T-helper 1 cell (primary cell): ENCODE measurements around the gene MMP15.
"Not testable (repeated sequence)": the region's sequence is repeated elsewhere in the genome, so short reads cannot be mapped to it uniquely, and the experiment has no call there.

Source experiments
- DNase-seq, 5 donors: peaks; one replicate each; pipeline ENCODE4 v3.0.0-alpha.2; 2012 to 2020

MMP15 gene

DNA sequence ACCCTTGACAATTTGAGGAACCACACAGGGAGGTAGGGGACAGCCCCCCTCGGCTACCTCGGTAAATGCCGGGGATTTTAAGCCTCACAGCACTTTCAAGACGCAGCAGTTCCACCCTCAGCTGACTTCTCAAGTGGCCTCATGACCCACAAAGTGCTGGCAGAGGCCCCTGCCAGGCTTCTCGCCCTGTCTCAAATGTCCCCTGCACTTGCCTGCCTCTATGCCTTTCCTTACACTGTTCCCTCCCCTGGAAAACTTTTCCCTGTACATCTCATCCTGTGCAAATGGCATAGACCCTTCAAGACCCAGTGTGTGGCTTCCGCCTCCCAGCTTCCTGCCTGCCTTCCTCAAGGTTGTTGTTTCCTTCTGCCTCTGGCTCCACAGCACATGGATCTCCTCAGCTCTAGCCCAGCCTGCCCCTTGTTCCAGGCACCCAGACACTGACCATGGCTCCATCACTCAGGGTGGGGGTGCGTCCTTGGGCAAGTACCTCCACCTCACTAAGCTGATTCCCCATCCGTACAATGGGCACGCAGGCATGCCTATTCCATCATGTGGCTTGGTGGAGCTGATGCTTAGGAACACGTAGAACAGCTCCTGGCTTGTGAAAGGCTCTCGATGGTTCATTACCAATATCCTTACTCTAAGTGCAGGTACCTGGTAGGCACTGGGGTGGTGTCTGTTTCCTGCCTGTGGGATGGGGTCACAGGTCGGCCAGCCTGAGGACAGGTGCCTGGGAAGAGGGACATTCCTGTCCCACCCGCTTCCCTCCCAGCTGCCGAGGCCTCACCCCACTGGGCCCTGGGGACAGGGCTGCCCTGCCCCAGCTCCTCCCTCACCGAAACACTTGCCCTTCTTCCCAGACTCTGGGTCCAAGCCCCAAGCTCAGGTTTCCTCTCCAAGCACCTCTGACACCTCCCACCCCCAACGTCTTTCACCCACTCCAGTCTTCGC is 24.0 kb downstream of the MMP15 start:
- no peak for DNase-seq

DNA sequence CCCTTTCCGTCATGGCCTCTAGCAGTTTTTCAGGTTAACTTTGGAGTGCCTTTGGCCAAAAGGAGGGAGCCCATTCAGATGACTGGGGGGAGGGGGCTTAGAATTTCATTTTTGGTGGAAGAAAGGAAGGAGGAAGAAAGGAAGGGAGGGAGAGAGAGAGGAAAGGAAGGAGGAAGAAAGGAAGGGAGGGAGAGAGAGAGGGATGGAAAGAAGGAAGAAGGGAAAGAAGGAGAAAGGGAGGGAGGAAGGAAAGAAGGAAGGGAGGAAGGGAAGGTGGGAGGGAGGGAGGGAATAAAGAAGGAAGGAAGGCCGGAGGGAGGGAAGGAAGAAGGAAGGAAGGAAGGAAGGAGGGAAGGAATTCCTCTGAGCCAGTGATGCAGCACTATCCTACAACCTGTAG is 25.7 kb downstream of the MMP15 start:
- DNase-seq = no peak

DNA sequence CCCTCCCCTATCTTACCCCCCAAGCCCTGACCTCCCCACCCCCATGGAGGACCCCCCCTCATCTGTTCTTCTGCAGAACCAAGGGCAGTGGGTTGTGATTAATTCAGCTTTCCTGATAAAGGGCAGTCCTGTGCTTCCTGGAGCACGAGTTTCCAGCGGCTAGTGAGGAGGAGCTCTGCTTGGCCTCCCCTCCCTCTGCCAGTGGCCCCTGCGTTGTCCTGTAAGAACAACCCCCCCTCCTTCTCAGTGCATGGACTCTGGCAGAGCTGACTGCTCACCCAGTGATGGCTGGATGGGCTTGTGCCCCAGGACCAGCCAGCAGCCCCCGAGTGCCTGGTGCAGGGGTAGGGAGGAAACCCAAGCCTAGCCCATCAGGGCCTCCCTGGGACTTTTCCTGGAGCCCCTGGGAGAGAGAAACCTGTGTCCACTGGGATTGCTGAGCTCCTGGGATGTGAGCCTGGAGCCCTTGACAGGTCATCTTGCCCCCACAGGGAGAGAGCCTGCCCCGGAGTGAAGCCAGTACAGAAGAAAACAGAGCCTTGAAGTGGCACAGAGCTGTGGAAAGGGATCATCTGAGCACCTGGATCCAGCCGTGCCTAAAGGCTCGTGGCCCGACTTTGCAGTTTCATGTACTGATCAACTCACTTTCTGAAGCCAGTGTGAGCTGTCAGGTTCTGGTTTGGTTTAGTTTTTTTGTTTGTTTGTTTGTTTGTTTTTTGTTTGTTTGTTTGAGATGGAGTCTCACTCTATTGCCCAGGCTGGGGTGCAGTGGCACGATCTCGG is 26.5 kb downstream of the MMP15 start:
- DNase-seq = no peak

DNA sequence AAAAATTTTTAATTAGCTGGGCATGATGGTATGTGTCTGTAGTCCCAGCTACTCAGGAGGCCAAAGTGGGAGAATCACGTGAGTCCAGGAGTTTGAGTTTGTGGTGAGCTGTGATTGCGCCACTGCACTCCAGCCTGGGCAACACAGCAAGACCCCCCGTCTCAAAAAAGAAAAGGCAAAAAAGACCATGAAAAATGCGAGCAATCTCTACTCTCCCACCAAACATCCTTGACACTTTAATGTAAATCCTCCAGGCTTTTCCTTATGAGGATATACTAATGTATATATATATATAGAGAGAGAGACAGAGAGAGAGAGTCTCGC is 28.1 kb downstream of the MMP15 start:
- DNase-seq = no peak

DNA sequence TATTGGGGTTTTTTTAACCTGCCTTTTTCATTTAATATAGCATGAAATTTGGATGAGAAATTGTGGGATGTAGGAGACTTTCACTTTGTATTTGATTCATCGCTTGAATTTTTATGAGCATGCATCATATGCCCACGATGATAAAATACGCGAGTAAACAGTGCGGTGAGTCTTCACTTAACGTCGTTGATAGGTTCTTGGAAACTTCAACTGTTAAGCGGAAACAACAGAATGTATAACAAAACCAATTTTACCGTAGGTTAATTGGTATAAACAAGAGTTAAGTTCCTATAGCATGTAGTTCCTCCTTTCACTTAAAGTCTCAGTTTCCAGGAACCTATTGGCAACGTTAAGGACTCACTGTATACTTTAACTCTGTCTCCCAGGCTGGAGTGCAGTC is 28.7 kb downstream of the MMP15 start:
- peak in 1 of 5 donors; percentile 77 for DNase-seq

DNA sequence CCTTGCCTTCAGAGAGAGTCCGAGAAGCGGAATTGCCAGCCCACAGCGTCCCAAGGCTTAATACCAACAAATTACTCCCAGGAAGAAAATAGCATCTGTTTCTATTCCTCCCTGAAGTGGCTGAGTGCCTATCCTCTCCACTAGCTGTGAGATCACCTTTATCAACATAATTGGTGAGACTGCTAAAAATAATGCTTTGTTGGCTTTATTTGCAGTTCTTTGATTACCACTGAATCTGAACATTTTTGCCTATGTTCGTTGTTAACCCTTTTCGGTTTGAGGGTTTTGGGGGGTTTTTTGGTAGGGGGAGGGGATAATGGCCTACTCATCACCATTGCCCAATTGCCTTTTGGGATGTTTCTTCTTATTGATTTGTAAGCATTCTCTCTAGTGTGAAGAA is 31.0 kb downstream of the MMP15 start:
- DNase-seq = no peak

DNA sequence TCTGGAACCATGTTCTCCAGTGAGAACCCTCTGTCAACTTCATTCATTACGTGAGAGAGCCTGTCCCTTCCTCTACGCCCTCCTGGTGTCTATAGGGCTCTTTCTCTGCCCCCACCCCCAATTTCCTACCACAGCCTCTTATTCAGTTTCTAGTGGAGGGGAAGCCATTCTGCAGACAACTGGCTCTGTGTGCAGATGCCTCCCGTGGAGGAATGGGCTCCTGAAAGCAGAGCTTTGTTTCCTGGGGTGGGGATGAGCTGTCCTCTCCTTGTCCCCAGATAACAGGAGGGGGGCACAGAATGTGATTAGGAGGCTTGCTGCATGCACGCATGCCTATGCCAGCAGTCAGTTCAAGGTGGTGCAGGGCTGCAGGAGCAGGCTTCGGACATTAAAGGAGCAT is 31.6 kb downstream of the MMP15 start:
- no peak for DNase-seq

DNA sequence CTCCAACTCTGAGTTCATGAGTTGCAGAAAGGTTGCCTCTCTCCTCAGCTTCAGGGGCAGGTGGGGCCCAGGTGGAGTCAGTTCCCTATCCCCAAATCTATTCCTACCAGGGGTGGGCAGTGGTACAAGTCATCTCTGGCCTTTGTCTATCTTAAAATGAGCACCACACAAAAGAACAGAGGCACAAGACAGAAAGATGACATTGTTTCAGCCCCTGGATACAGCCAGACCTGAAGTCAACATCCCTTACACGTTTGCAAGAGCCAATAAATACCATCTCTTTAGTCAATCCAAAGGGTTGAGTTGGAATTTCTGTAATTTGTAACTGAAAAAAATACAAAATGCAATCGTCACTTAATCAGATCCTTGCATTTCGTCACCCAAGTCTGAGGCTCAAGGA is 32.2 kb downstream of the MMP15 start:
- no peak for DNase-seq

DNA sequence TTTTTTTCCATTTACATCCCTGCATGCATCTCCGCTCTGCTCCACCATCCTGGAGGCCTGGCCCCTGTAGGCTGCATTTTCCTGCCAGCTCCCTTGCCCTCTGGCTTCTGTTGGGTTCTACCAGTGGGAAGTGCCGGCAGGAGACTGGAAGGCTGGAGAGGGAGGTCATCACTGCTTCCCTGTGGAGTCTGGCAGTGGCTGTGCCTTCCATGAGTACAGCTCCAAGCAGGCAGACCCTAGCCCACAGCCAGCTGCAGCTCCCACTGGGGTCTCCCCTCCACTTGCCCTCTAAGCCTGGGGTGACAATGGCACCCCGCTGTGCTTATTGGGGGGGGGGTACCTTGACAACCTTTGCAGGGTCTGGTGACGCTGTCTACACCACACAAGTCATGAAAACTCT is 37.3 kb downstream of the MMP15 start:
- no peak for DNase-seq

DNA sequence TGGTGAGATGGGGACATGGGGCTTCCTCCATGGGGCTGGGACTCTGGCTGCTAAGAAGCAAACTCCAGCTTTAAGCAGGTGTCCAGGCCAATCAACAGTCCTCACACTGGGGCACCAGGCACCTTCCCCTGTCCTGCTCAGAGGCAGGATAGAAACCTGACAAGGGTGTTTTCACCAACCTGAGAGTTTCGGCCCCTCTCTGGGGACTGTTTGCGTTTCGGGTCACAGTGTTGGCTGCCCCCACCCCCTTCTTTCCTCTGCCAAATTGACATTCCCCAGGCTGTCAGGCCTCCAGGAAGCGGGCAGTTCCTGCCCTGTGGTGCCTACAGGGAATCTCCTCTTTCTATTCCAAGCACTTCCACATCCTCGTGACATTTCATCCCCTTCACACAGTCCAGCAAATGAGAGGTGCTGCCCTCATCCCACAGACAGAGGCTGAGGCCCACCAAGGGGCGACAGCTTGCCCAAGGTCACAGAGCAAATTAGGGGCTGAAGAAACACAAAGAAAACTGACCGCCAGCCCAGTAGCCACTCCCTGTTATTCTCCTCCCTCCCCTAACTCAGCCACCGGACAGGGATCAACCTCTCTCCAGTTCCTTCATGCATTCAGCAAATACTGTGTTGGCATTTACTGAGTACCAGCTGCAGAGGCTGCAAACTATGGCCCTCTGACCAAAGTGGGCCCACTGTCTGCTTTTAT is 38.0 kb downstream of the MMP15 start:
- DNase-seq = no peak

DNA sequence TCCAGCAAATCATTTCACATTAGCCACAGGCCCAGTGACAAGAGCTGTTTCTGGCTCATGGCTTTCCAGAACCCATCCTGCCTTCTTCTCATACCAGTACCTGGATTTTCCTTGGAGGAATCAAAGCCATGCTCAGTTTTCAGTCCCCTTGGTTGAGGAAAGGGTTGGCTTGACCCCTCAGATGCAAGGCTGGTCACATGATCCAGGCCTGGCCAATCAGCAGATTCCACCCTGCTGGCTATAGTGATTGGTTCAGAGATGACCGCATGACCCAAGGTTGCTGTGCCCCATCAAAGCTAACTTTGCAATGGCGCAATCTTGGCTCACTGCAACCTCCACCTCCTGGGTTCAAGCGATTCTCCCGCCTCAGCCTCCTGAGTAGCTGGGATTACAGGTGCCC is 45.0 kb downstream of the MMP15 start:
- no peak for DNase-seq

DNA sequence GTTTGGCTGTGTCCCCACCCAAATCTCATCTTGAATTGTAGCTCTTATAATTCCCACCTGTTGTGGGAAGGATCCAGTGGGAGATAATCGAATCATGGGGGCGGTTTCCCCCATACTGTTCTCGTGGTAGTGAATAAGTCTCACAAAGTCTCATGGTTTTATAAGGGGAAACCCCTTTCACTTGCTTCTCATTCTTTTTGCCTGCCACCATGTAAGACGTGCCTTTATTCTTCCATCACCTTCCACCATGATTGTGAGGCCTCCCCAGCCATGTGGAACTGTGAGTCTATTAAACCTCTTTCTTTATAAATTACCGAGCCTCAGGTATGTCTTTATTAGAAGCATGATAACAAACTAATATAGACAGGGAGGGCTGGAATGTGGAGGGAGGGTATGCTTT is 46.6 kb downstream of the MMP15 start:
- not testable (repeated sequence) for DNase-seq

DNA sequence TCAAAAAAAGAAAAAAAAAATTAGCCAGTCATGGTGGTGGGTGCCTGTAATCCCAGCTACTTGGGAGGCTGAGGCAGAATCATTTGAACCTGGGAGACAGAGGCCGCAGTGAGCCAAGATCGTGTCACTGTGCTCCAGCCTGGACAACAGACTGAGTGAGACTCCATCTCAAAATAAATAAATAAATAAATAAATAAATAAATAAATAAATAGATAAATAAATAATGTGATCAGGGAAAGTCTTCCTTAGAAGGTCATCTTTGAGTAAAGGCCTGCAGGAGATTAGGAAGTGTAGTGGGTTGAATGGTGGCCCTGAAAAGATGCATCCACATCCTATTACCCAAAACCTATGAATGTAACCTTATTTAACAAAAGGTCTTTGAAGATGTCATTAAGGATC is 47.5 kb downstream of the MMP15 start:
- not testable (repeated sequence) for DNase-seq

DNA sequence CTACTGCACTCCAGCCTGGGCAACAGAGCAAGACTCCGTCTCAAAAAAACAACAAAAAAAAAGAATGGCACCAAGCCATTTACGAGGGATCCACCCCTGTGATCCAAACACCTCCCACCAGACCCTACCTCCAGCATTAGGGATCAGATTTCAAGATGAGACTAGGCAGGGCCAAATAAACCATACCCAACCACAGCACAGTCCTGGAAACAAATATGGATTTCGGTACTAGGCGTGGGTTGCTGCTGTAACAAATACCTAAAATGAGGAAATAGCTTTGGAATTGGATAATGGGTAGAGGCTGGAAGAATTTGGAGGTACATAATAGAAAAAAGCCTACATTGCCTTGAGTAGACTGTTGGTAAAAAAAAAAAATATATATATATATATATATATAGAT is 49.1 kb downstream of the MMP15 start:
- DNase-seq = no peak

DNA sequence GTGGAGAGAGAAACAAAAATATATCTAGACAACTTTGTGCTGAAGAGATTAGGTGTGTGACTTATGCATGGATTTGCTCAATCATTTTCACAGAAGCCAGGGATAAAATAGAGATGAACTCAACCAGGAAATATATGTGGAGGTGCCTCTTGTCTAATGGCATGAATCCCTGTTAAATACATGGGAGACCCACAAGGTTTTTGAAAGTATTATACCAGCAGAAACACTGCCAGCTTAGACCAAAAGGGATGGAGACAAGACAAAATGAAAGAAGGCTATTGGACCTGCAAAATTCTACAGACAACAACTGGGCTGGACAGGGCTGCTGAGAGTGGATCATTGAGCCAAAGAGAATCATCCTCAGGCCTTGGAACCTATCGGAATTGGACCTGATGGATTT is 51.0 kb downstream of the MMP15 start:
- DNase-seq = no peak

DNA sequence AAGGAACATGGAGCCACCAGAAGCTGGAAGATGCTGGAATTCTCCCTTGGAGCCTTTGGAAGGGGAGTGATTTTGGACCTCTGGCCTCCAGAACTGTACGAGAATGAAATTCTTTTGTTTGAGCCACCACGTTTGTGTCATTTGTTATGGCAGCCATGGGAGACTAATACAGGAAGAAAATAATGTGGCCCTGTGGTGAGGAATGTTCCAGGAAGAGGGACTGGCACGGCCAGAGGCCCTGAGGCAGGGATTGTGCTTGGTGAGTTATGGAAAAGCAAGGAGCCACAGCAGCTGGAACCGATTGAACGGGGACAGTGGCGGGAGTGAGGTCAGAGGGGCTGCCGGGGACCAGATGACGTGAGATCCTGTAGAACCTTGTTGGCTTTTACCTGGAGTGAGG is 52.2 kb downstream of the MMP15 start:
- no peak for DNase-seq

DNA sequence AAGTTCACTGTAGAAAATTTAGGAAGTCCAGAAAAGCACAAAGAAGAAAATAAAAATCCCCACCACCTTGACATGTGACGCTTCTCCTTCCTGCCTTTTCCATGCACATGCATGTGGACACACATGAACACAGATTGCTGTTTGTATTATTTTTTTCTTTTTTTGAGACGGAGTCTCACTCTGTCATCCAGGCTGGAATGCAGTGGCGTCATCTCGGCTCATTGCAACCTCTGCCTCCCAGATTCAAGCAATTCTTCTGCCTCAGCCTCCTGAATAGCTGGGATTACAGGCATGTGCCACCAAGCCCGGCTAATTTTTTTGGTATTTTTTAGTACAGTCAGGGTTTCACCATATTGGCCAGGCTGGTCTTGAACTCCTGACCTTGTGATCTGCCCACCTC is 55.1 kb downstream of the MMP15 start:
- DNase-seq = not testable (repeated sequence)

DNA sequence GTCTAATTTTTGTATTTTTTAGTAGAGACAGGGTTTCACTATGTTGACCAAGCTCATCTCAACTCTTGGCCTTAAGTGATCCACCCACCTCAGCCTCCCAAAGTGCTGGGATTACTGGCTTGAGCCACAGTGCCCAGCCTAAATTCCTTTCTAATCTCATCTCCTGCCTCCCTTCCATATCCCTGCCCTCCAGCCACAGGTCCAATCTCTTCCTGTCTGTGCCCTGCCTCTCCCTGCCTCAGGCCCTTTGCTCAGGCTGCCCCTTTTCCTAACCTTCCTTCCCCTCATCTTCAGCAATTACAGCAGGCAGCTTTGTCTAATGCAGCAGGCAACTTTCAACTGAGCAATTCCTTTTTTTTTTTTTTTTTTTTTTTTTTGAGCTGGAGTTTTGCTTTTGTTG is 56.8 kb downstream of the MMP15 start:
- no peak for DNase-seq

DNA sequence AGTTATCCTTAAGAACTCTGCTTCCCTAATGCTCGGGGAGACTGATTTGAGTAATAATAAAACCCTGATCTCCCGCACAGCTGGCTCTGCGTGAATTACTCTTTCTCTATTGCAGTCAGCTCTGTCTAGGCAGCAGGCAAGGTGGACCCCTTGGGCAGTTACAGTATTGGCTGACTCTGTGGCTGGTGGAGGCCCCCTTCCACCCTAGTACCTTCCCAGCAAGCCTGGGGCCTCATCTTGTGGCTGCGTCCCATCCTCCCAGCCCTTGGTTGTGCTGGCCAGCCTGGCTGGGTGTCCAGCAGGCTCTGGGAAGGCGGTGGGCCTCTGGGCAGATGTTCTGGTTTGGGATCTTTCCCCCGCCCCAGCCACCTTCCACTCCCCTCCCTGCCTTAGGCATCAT is 59.1 kb downstream of the MMP15 start:
- DNase-seq = no peak

DNA sequence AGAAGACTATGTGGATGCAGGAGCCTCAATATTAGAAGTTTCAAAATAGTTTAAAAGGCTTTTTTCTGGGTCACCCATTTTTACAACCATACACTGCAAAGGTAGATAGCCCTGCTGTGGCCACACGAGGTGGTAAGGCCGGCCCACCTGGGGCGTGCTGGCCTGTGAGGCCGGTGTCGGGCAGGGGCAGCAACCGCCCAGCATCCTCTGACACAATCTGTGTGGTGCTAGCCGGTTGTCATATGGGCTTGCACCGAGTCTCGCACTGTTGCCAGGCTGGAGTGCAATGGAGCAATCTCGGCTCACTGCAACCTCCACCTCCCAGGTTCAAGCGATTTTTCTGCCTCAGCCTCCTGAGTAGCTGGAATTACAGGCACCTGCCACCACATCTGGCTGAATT is 59.6 kb downstream of the MMP15 start:
- DNase-seq = no peak

DNA sequence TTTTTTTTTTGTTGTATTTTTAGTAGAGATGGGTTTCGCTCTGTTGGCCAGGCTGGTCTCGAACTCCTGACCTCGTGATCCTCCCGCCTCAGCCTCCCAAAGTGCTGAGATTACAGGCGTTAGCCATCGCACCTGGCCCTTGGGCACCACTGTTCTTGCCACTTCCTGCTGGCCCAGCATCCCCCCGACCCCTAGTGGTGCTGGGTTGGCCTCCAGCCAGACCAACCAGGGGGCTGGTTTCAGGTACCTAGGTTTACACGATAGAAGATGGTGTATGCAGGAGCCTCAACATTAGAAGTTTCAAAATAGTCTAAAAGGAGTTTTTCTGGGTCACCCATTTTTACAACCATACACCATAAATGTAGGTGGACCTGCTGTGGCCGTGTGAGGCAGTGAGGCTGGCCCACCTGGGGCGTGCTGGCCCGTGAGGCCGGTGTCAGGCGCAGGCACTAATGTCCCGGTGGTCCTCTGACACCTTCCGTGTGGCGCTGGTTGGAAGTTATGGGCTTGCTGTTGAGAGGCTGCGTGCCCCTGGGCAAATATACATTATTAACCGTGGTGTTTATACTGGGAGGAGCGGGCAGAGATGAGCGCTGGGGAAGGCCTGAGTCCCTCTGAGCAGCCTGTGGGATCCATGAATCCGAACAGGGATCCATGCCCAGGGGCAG is 60.2 kb downstream of the MMP15 start:
- DNase-seq = no peak

DNA sequence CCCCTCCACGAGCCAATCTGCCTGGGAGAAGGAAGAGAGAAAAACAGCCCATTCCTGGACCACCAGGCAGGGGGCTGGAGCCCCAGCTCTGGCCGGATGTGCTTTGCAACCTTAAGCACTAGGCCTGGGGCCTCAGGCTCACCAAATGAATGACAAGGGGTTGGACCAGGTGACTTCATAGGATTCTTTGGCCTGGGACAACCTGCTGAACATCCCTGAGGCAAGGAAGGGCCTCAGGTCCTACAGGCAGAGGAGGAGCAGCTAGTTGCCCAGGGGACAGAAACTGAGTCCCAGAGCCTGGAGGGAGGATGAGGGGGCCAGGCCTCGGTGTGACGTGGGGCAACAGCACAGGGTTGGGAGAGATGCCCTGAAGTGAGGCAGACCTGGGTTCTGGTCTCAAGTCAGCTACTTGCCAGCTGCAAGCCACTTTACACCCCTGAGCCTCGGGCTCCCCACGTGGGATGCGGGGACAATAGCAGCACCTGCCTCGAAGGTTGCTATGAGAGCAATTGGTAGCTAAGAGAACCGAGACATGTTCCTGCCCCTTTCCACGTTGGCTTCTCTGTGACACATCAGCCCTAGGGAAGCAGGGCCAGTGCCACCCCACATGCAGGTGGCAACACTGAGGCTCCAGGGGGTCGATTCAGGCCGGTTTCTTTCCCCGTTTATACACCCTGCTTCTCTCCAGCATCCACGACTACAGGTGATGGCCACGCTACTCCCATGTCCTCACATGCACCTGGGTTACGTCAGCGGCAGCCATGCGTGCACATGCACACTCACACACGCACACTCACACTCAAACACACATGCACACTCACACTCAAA is 61.0 kb downstream of the MMP15 start:
- no peak for DNase-seq
